CD1c-positive myeloid dendritic cell (primary cell): ENCODE results near the gene SNCAIP.
"Not testable (repeated sequence)": the region's sequence is repeated elsewhere in the genome, so short reads cannot be mapped to it uniquely, and the experiment has no call there.

Source experiments
- DNase-seq: peaks from one replicate; pipeline ENCODE4 v3.0.0-alpha.2; 2016; ENCODE audit errors: extremely low spot score

The SNCAIP gene

GRCh38 chr5:122358372-122358979 lies 46.4 kb downstream of the SNCAIP start:
- no peak for DNase-seq

GRCh38 chr5:122362361-122362760 lies 50.3 kb downstream of the SNCAIP start:
- DNase-seq = no peak

GRCh38 chr5:122363623-122364022 lies 51.6 kb downstream of the SNCAIP start:
- DNase-seq = no peak

- DNase-seq = no peak
Observed at GRCh38 chr5:122366501-122366900, 54.5 kb downstream of the SNCAIP start.

GRCh38 chr5:122367456-122367855 lies 55.4 kb downstream of the SNCAIP start:
- no peak for DNase-seq

- DNase-seq = no peak
Observed at GRCh38 chr5:122368510-122369251, 56.6 kb downstream of the SNCAIP start.

- no peak for DNase-seq
Observed at GRCh38 chr5:122369253-122369815, 57.3 kb downstream of the SNCAIP start.

- DNase-seq = no peak
Observed at GRCh38 chr5:122371511-122372151, 59.6 kb downstream of the SNCAIP start.

- DNase-seq = no peak
Observed at GRCh38 chr5:122374110-122374509, 62.1 kb downstream of the SNCAIP start.

GRCh38 chr5:122375801-122376200 lies 63.8 kb downstream of the SNCAIP start:
- no peak for DNase-seq

- DNase-seq = no peak
Observed at GRCh38 chr5:122376250-122376649, 64.2 kb downstream of the SNCAIP start.

- DNase-seq = no peak
Observed at GRCh38 chr5:122377026-122377425, 65.0 kb downstream of the SNCAIP start.

GRCh38 chr5:122382938-122383337 lies 70.9 kb downstream of the SNCAIP start:
- DNase-seq = not testable (repeated sequence)

GRCh38 chr5:122384739-122385235 lies 72.8 kb downstream of the SNCAIP start:
- no peak for DNase-seq

- DNase-seq = no peak
Observed at GRCh38 chr5:122385286-122385685, 73.2 kb downstream of the SNCAIP start.

- no peak for DNase-seq
Observed at GRCh38 chr5:122385808-122386207, 73.8 kb downstream of the SNCAIP start.

GRCh38 chr5:122390154-122390553 lies 78.1 kb downstream of the SNCAIP start:
- DNase-seq = no peak

GRCh38 chr5:122390694-122391093 lies 78.7 kb downstream of the SNCAIP start:
- no peak for DNase-seq

GRCh38 chr5:122391621-122392020 lies 79.6 kb downstream of the SNCAIP start:
- no peak for DNase-seq

- DNase-seq = no peak
Observed at GRCh38 chr5:122392224-122392623, 80.2 kb downstream of the SNCAIP start.

- peak; percentile 3 for DNase-seq
Observed at GRCh38 chr5:122392824-122393223, 80.8 kb downstream of the SNCAIP start.

- DNase-seq = no peak
Observed at GRCh38 chr5:122394284-122394930, 82.4 kb downstream of the SNCAIP start.
